LHCN-M2 (cell line): ENCODE results near the gene KDSR. TPM values are rescaled to one million over a fixed set of nuclear protein-coding genes. Genes with fewer than 3 reads are reported as not detected.

Experiments used
- DNase-seq: peaks from one replicate; pipeline ENCODE4 v3.0.0-alpha.2; 2012; ENCODE audit warnings: low read depth
- total RNA-seq: library from RNA; depleted of rRNA; stranded (reverse); fragments of >200 nt; gene quantifications from 2 replicates; pipeline ENCODE4 v1.2.3, GENCODE V29; 2014; rRNA removed

The KDSR gene
- total RNA-seq, 1 experiment from 2014 or later = 37.6 TPM

DNA sequence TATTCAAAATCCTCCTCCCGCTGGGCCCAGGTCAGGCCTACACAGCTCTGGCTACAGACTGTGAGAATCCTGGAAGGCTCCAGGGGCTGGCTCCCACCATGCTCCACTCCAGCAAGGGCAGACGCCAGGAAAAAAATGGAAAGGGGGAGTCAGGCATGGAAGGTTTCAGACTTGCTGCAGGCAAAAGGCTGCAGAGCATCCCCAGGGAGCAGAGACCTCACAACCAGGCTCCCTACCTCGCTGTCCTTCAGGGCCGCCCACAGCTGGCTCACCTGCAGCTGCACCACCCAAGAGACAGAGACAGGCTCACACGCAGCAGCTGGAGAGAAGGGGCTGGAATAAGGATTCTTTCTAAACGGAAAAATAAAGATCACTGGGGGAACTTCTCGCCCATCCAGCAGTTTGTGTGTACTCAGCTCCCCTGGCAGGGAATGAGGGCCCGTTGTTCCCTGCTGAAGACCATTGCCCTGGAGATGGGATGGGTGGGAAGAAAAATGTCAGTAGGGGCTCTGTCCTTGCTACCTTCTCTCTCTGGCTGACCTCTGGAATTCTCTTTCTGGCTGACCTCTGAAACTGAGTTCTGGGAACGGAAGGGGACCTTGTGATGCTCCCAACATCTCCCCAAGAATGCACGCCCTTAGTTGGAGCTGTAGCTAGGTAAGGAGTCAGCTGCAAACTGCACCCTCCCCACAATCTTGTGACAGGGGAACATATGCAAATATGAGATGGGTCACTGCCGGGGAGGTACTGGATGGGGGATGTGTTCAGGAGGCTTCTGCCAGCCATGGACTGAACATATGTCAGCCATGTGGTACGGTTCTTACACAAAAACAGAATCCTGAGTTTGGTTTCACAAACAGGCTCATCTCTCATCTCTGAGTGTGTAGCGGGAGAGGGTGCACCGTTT, 81.9 kb downstream of the KDSR start:
- no peak for DNase-seq

GRCh38 chr18:63284173-63284799, 82.7 kb downstream of the KDSR start:
- no peak for DNase-seq

- DNase-seq = no peak
Measured at GRCh38 chr18:63283305-63284094, 83.5 kb downstream of the KDSR start.

GRCh38 chr18:63282793-63283192, 84.2 kb downstream of the KDSR start:
- no peak for DNase-seq

Other genes starting within 250 kb of the KDSR start
- gene BCL2, start 47.4 kb downstream of the KDSR start, total RNA-seq = 2.2 and 2.5 TPM in 2 replicates
- 40.3 and 45.5 TPM in 2 replicates for gene VPS4B, start 55.3 kb upstream of the KDSR start, total RNA-seq
- not detected in 2 replicates for gene SERPINB5, start 109.8 kb upstream of the KDSR start, total RNA-seq
- 0.29 TPM in 1 of 2 replicates, not detected in the other for gene SERPINB12, start 175.2 kb upstream of the KDSR start, total RNA-seq
- gene SERPINB13, start 220.1 kb upstream of the KDSR start, total RNA-seq = not detected in 2 replicates